ENCODE measurements around the gene DLL4.

Gene DLL4

GRCh38 chr15:40911693-40912092 lies 17.4 kb upstream of the DLL4 start:
- TF ChIP-seq POLR2AphosphoS5 (IDR thresholded peaks at IDR 0.05; ENCODE audit: low read depth, low read length) (no peak), SIN3A (IDR thresholded peaks at IDR 0.05; ENCODE audit: borderline replicate concordance, insufficient read depth, low read length) (no peak)

GRCh38 chr15:40912478-40912877 lies 16.7 kb upstream of the DLL4 start:
- TF ChIP-seq FOXP2 (optimal IDR thresholded peaks at IDR 0.05; ENCODE audit: borderline replicate concordance, extremely low read depth, extremely low read length, insufficient read depth) (no peak), POLR2AphosphoS5 (IDR thresholded peaks at IDR 0.05; ENCODE audit: low read depth, low read length) (no peak), TAF1 (IDR thresholded peaks at IDR 0.05; ENCODE audit: borderline replicate concordance, insufficient read depth, low read length) (no peak), SIN3A (IDR thresholded peaks at IDR 0.05; ENCODE audit: borderline replicate concordance, insufficient read depth, low read length) (no peak)
- TF ChIP-seq, protein P1, sequence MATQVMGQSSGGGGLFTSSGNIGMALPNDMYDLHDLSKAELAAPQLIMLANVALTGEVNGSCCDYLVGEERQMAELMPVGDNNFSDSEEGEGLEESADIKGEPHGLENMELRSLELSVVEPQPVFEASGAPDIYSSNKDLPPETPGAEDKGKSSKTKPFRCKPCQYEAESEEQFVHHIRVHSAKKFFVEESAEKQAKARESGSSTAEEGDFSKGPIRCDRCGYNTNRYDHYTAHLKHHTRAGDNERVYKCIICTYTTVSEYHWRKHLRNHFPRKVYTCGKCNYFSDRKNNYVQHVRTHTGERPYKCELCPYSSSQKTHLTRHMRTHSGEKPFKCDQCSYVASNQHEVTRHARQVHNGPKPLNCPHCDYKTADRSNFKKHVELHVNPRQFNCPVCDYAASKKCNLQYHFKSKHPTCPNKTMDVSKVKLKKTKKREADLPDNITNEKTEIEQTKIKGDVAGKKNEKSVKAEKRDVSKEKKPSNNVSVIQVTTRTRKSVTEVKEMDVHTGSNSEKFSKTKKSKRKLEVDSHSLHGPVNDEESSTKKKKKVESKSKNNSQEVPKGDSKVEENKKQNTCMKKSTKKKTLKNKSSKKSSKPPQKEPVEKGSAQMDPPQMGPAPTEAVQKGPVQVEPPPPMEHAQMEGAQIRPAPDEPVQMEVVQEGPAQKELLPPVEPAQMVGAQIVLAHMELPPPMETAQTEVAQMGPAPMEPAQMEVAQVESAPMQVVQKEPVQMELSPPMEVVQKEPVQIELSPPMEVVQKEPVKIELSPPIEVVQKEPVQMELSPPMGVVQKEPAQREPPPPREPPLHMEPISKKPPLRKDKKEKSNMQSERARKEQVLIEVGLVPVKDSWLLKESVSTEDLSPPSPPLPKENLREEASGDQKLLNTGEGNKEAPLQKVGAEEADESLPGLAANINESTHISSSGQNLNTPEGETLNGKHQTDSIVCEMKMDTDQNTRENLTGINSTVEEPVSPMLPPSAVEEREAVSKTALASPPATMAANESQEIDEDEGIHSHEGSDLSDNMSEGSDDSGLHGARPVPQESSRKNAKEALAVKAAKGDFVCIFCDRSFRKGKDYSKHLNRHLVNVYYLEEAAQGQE (IDR thresholded peaks at IDR 0.05; ENCODE audit: insufficient read depth in 1 of 2, low read depth in 2 of 2, low read length in 2 of 2) = no peak

DNA sequence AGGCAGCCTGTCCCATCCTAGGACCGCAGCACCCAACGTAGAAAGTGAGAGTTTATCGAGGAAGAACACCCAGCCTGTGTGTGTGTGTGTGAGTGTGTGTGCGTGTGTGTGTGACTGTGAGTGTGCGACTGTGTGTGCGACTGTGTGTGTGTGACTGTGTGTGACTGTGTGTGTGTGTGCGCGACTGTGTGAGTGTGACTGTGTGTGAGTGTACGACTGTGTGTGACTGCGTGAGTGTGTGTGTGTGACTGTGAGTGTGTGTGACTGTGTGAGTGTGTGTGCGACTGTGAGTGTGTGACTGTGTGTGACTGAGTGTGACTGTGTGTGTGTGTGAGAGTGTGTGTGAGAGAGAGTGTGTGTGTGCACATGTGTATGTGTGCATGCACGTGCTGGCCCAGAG lies 15.1 kb upstream of the DLL4 start:
- no peak for TF ChIP-seq FOXP2 (optimal IDR thresholded peaks at IDR 0.05; ENCODE audit: borderline replicate concordance, extremely low read depth, extremely low read length, insufficient read depth)
- TF ChIP-seq, protein P1 (IDR thresholded peaks at IDR 0.05; ENCODE audit: insufficient read depth in 1 of 2, low read depth in 2 of 2, low read length in 2 of 2) = no peak
- no peak for TF ChIP-seq POLR2AphosphoS5 (IDR thresholded peaks at IDR 0.05; ENCODE audit: low read depth, low read length)

DNA sequence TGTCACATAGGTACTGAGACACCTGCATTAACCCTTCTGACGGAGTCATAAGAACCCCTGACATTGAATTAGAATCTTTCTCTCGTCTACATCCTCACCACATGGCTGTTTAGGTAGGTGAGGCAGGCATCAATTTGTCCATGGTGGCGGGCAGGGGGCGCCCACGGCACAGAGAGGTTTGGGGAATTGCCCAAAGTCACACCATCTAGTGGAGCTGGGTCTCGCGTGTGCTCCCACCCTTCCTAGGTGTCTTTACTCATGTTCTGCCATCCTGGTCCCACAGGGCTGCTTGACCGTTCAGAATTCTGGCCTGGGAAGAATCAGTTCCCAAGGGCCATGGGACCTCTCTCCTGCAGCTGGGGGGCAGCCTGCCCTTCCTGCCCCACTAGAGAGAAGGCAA lies 14.7 kb upstream of the DLL4 start:
- TF ChIP-seq, protein P1 (IDR thresholded peaks at IDR 0.05; ENCODE audit: insufficient read depth in 1 of 2, low read depth in 2 of 2, low read length in 2 of 2) = no peak
- TF ChIP-seq POLR2AphosphoS5 (IDR thresholded peaks at IDR 0.05; ENCODE audit: low read depth, low read length) (no peak), FOXP2 (optimal IDR thresholded peaks at IDR 0.05; ENCODE audit: borderline replicate concordance, extremely low read depth, extremely low read length, insufficient read depth) (no peak), TAF1 (IDR thresholded peaks at IDR 0.05; ENCODE audit: borderline replicate concordance, insufficient read depth, low read length) (no peak), SIN3A (IDR thresholded peaks at IDR 0.05; ENCODE audit: borderline replicate concordance, insufficient read depth, low read length) (no peak)

- no peak for TF ChIP-seq FOXP2 (optimal IDR thresholded peaks at IDR 0.05; ENCODE audit: borderline replicate concordance, extremely low read depth, extremely low read length, insufficient read depth)
- TF ChIP-seq POLR2AphosphoS5 (IDR thresholded peaks at IDR 0.05; ENCODE audit: low read depth, low read length) = no peak
- TF ChIP-seq, protein P1 (IDR thresholded peaks at IDR 0.05; ENCODE audit: insufficient read depth in 1 of 2, low read depth in 2 of 2, low read length in 2 of 2) = no peak
- TF ChIP-seq TAF1 (IDR thresholded peaks at IDR 0.05; ENCODE audit: borderline replicate concordance, insufficient read depth, low read length) = no peak
- no peak for TF ChIP-seq SIN3A (IDR thresholded peaks at IDR 0.05; ENCODE audit: borderline replicate concordance, insufficient read depth, low read length)
These were observed 14.0 kb upstream of the DLL4 start for GRCh38 chr15:40915116-40915661.
